Neural crest cell (in vitro differentiated cells): ENCODE results near the gene COLEC11. TPM values are rescaled to one million over a fixed set of nuclear protein-coding genes. Genes with fewer than 3 reads are reported as not detected.
A peak's percentile ranks its signal among the peaks of the same experiment; 100 is the strongest.

Experiments used
- DNase-seq: peaks from one replicate; pipeline ENCODE4 v3.0.0; 2021; ENCODE audit warnings: low read depth, mixed read lengths, low spot score
- H3K27ac Mint-ChIP-seq: one replicate; pipeline ENCODE4 v1.8.0; 2021; ENCODE audit warnings: mild to moderate bottlenecking, mixed read lengths; ENCODE audit not compliant: unreplicated experiment
- H3K27me3 Mint-ChIP-seq: 2 replicates; pipeline ENCODE4 v1.8.0; 2021; ENCODE audit warnings: low read depth, mild to moderate bottlenecking, mixed read lengths
- H3K36me3 Mint-ChIP-seq: 2 replicates; pipeline ENCODE4 v1.8.0; 2021; ENCODE audit warnings: low read depth, mild to moderate bottlenecking, mixed read lengths
- H3K4me1 Mint-ChIP-seq: 2 replicates; pipeline ENCODE4 v1.8.0; 2021; ENCODE audit warnings: mixed read lengths
- H3K4me3 Mint-ChIP-seq: one replicate; pipeline ENCODE4 v1.8.0; 2021; ENCODE audit warnings: mild to moderate bottlenecking, mixed read lengths
- H3K9me3 Mint-ChIP-seq: 2 replicates; pipeline ENCODE4 v1.8.0; 2021; ENCODE audit warnings: mixed read lengths
- CTCF ChIP-seq: fragments of 200-600 bp; sonication (generic); conservative IDR thresholded peaks from 2 replicates; pipeline ENCODE4 v1.5.0; 2021; ENCODE audit warnings: antibody characterized with exemption, mild to moderate bottlenecking
- total RNA-seq: library from RNA; stranded (reverse); gene quantifications from 2 replicates; pipeline ENCODE4 v1.2.1, GENCODE V29; 2021

Gene COLEC11
- total RNA-seq, 1 donor from 2014 or later: not detected

GRCh38 chr2:3601561-3602271 is 6.8 kb downstream of the COLEC11 start:
- Mint-ChIP-seq H3K4me1 (peaks cover 7% of the 10 kb centered on the region), H3K27ac (no peak overlapping the region), H3K4me3 (no peak overlapping the region), H3K9me3 (no peaks in the 10 kb centered on the region), H3K27me3 (no peaks in the 10 kb centered on the region), H3K36me3 (no peaks in the 10 kb centered on the region)
- TF ChIP-seq CTCF: no peak
- DNase-seq: no peak

GRCh38 chr2:3602553-3603339 is 7.8 kb downstream of the COLEC11 start:
- no peak for DNase-seq
- peak overlapping the region; percentile 52 for H3K27ac Mint-ChIP-seq
- TF ChIP-seq CTCF: no peak
- H3K4me1 Mint-ChIP-seq: peaks cover 3% of the 10 kb centered on the region
- no peaks in the 10 kb centered on the region for H3K36me3 Mint-ChIP-seq
- no peaks in the 10 kb centered on the region for H3K9me3 Mint-ChIP-seq
- no peaks in the 10 kb centered on the region for H3K27me3 Mint-ChIP-seq
- no peak overlapping the region for H3K4me3 Mint-ChIP-seq

GRCh38 chr2:3603536-3604206 is 8.8 kb downstream of the COLEC11 start:
- Mint-ChIP-seq H3K4me1 (peaks cover 3% of the 10 kb centered on the region), H3K9me3 (no peaks in the 10 kb centered on the region), H3K36me3 (no peaks in the 10 kb centered on the region), H3K27ac (no peak overlapping the region), H3K27me3 (no peaks in the 10 kb centered on the region), H3K4me3 (no peak overlapping the region)
- no peak for DNase-seq
- TF ChIP-seq CTCF: no peak

DNA sequence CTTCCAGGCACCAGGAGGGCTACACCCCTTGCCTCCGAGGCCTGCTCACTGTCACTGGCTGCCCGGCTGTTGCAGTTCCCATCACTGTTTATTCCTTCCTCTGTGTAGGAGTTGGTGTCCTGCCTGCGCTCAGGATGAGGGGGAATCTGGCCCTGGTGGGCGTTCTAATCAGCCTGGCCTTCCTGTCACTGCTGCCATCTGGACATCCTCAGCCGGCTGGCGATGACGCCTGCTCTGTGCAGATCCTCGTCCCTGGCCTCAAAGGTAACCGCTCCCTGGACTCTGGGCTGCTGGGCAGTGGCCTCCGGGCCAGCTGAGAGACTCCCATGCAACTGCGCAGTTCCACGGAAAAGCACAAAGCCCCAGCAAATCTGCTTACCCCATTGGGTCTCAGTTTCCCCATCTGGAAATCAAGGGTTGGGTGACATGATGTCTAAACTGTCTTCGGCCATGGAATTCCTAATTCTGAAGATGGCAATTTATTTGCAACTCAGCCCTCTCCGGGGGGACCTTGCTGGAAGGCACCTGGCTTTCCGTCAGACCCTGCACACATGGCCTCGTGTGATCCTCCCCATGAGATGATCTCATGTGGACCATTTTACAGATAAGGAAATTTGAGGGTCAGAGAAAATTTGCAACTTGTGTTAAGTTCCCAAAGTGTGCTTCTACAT is 9.4 kb downstream of the COLEC11 start:
- Mint-ChIP-seq H3K4me3 (no peak overlapping the region), H3K27me3 (no peaks in the 10 kb centered on the region), H3K27ac (no peak overlapping the region), H3K4me1 (peaks cover 3% of the 10 kb centered on the region), H3K9me3 (no peaks in the 10 kb centered on the region), H3K36me3 (no peaks in the 10 kb centered on the region)
- no peak for TF ChIP-seq CTCF
- DNase-seq: no peak
